ENCODE measurements around the gene RAI1.

Gene RAI1

DNA sequence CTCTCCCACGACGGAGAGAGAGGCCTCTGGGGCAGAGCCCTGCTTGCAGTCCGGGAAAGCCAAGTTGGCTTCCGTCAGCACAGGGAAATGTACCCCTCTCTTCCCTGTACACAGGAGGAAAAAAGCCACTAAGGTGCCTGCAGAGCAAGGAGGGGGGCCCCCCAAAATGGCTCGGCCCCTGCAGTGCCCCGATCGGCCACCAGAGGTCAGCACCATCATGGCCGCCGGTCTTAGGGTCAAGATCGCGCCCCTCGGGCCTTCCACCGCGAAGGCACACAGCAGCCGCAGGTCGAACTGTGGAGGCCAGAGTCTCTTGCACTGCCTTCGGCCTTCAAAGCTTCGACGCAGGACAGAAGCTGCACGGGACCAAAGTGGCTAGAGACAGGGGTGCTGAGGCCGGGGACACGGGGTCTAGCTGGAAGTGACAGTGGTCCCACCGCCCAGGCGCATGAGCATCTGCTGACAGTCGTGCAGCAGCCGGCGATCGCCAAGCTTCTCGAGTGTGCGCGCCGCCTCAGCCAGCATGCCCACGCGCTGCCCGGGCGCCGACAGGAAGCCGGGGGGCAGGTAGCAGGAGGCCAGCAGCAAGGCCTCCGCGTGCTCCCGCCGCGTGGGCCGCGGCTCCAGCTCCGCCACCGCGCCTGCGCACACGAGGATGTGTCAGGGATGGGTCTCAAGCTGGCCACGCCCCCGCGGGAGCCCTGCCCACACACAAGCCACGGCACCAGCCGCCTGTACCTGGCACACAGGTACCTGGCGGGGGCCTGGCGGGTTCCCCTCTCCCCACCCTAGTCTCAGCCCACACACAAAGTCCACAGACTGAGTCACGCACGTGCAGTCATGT, 131.2 kb downstream of the RAI1 start:
- TF ChIP-seq, protein P1, sequence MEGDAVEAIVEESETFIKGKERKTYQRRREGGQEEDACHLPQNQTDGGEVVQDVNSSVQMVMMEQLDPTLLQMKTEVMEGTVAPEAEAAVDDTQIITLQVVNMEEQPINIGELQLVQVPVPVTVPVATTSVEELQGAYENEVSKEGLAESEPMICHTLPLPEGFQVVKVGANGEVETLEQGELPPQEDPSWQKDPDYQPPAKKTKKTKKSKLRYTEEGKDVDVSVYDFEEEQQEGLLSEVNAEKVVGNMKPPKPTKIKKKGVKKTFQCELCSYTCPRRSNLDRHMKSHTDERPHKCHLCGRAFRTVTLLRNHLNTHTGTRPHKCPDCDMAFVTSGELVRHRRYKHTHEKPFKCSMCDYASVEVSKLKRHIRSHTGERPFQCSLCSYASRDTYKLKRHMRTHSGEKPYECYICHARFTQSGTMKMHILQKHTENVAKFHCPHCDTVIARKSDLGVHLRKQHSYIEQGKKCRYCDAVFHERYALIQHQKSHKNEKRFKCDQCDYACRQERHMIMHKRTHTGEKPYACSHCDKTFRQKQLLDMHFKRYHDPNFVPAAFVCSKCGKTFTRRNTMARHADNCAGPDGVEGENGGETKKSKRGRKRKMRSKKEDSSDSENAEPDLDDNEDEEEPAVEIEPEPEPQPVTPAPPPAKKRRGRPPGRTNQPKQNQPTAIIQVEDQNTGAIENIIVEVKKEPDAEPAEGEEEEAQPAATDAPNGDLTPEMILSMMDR (IDR thresholded peaks at IDR 0.05) = peak; percentile 99

DNA sequence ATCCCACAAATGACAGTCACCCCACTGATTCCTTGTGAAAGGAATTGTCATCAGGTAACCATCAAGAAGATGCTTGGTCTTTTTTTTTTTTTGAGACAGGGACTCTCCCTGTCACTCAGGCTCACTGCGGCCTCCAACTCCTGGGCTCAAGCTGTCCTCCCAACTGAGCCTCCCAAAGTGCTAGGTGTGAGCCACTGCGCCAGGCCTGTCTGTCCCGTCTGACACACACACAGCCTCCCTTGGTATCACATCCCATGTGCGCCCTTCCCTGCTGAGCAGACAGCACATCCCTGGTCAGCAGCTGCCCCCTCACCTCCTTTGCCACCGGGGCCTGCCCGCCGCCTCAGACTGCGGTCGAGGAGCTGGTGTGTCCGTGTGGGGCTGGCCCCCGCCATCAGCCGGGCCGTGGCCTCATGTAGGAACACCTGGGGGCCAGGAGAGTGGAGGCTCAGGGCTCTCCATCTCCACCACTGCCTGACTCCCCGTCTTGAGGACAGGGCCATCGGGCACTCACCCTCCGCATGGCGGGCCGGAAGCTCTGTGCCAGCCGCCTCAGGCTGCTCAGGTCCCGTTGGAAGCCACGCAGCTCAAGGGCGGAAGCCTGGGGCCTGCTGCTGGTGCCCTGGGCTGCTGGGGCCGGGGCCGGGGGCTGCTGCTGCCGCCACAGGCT, 131.9 kb downstream of the RAI1 start:
- TF ChIP-seq, protein P1 (IDR thresholded peaks at IDR 0.05) = no peak

DNA sequence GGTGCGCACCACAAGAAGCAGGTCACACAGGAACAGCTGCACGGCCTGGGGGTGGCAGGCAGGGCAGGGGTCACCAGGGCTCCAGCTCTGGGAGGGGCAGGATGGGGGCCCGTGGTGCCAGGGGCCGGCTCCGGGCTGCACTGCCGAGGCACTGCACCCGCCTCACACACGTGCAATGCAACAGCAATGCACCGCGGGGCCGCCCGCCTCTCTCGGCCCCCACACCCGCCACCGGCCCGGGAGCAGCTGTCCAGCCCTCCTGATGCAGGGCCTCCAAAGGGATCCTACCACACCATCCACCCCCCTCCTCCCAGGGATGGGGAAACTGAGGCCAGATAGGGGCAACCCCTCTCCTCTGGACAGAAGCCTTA, 132.5 kb downstream of the RAI1 start:
- TF ChIP-seq, protein P1 (IDR thresholded peaks at IDR 0.05) = no peak

DNA sequence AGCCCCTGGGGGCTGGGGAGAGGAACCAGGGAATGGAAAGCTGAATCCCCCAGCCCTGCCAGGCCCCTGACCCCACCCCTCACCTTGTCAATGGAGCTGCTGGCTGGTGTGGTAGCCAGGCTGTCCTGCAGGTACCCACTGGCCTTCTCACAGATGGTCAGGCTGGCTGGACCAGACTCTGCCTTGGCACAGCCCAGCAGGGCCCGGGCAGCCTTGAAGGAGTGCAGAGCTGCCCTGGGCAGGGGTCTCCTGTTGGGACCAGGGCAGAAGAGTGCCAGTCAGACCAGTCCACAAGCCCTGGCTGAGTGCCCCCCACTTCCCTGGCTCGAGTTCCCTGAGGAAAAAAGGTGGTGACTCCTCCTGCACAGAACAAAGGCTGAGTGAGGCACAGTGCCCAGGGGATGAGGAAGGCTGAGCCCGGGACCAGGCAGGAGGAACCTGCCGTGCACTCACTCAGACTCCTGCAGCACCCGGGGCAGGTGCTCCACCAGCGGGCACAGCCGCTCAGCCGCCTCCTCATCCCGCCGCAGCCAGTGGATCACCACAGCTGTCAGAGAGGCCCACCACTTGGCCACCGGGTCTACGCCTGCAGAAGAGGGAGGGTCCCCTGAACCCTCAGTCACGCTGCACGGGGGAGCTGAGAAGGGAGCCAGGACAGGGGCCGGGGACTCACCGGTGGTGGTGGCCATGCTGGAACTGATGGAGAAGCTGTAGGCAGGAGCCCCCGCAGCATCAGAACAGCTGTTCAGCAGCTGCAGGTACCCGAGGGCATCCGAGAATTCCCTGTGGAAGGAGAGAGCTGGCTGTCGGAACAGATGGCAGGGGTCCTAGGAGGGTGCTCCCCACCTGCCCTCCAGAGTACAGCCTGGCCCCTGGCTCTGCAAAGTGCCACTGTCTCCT, 133.2 kb downstream of the RAI1 start:
- TF ChIP-seq, protein P1 (IDR thresholded peaks at IDR 0.05) = no peak

DNA sequence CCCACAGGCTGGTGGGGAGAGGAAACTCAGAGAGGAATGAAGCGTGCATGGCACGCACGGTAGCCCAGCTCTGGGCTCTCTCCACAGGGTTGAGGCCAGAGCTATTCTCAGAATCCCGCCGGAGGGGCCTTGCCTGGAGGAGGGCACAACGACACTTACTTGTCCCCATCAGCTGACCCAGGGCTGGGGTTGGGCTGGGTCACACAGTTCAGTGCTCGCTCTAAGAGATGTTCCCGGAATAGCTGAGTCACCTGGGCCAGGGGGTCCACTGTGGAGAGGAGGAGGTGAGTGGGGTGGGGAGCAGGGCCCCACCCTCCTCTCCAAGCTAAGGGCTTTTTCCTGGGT, 133.8 kb downstream of the RAI1 start:
- TF ChIP-seq, protein P1 (IDR thresholded peaks at IDR 0.05) = no peak

DNA sequence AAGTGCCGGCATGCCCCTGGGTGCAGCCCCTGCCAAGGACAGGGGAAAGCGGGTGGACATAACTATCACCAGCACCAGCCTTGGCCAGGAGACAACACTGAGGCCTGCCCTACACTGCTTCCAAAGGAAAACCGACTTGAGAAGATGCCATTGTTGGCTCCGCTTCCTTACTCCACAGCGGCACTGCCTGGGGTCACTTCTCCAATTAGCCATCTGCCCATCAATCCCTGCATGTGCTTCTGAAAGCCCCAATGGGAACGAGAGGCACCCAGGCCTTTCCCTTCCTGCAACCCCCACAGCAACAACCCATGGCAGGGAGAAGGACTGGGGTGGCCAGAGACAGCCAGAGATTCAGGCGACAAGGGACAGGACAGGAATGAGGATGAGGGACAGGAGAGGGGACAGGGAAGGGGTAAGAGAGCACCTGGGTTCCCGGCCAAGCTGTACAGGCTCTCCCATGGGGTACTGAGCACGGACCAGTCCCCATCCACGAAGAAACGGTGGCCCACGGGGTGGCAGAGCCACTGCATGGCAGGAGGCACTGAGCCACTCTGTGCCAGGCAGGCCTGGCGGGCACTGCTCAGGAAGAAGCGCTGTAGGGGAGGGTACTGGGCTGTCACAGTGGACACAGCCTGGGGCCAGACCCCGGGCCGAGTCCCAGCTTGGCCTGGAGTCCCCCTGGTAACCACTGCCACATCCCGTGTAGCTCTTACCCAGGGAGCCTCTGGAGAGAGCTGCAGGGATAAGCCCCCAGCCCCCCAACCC, 134.4 kb downstream of the RAI1 start:
- TF ChIP-seq, protein P1 (IDR thresholded peaks at IDR 0.05) = no peak

Measured in LNCAP (cell line).